GM12892 (cell line): ENCODE measurements around the gene TEX14.

ENCODE experiments used
- POLR2A ChIP-seq: IDR thresholded peaks from 2 replicates; pipeline ENCODE4 v1.6.1; 2011; ENCODE audit warnings: low read depth, low read length, control low read depth
- POLR2AphosphoS5 ChIP-seq: IDR thresholded peaks from 2 replicates; pipeline ENCODE4 v1.6.1; 2011; ENCODE audit warnings: low read depth, low read length, control low read depth

DNA sequence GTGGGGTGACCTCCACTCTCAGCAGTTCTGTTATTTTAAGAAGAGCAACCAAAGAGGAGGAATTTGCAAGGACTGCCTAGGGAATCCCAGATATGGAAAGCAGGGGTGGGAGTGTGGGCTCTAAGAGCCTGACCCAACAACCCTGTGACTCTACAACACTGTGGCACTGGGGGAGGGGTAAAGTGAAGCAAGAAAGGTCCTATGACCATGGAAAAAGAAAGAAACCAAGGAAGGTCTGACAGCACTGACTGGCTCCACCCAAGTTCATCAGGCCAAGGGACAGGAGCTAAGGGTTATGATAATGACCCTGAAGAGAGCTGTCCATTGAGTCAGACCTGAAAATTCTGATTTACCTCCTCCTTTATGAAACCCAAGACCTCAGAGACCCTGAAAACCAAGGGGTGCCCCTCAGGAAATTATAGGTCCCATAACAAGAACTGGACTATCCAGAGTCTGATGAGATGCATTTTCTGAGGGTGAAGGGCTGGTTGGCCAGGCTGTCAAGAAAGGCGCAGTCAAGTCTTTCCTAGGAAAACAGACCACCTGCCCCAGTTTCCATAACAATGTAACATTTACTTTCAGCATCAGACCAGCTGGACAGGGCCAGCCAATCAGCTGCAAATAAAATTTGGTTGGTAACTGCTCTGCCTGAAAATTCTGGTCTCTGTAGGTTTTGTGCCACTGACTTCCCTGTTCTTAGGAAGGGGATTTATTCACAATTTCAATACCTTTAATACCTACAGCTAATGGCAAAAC, 123.6 kb downstream of the TEX14 start:
- TF ChIP-seq POLR2A (no peak), POLR2AphosphoS5 (no peak)
